Skin of body (tissue), 2 donors: Measurements from ENCODE around the gene CD40. TPM values are rescaled to one million over a fixed set of nuclear protein-coding genes. Genes with fewer than 3 reads are reported as not detected.

Experiments
- DNase-seq: peaks from one replicate; lab custom pipeline; 2025; lab: John Stamatoyannopoulos, UW
- total RNA-seq: library from RNA; depleted of rRNA; stranded (reverse); fragments of >200 nt; gene quantifications from one replicate; pipeline ENCODE4 v1.2.3, GENCODE V29; 2014

The CD40 gene
- total RNA-seq, 1 donor from 2014 or later, result 4.1 TPM

DNA sequence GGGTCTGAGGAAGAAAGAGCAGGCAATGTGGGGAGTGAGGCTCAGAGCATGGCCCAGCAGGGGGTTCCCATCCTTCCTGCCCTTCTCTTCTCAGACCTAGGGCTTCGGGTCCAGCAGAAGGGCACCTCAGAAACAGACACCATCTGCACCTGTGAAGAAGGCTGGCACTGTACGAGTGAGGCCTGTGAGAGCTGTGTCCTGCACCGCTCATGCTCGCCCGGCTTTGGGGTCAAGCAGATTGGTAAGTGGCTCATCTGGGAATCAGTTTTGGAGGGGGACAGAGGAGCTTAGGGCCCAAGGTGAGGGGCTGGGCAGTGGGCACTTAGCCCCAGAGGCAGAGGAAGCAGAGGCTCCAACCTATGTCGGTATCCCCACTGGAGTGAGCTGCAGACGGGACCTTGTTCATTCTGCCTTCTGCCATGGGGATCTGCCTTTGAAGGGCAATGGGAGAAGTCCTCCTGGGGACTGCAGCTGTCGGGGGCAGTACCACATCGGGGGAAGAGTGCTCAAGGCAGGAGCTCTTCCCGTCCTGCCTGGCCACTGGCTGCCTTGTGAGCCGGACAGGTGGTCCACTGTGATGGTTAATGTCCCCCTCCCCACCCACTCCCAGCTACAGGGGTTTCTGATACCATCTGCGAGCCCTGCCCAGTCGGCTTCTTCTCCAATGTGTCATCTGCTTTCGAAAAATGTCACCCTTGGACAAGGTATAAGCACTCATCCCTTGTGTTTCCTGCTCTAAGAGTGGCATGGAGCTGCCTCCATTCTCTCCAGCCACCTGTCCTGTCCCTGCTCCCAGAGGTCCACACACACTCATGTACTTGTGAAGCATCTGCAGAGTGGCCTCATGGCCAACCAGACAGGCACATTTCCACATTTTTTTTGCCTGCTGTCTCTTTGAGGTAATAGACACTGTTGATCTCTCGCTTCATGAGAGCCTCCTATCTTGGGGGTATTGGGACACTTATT, 4.7 kb downstream of the CD40 start:
- no peak for DNase-seq

DNA sequence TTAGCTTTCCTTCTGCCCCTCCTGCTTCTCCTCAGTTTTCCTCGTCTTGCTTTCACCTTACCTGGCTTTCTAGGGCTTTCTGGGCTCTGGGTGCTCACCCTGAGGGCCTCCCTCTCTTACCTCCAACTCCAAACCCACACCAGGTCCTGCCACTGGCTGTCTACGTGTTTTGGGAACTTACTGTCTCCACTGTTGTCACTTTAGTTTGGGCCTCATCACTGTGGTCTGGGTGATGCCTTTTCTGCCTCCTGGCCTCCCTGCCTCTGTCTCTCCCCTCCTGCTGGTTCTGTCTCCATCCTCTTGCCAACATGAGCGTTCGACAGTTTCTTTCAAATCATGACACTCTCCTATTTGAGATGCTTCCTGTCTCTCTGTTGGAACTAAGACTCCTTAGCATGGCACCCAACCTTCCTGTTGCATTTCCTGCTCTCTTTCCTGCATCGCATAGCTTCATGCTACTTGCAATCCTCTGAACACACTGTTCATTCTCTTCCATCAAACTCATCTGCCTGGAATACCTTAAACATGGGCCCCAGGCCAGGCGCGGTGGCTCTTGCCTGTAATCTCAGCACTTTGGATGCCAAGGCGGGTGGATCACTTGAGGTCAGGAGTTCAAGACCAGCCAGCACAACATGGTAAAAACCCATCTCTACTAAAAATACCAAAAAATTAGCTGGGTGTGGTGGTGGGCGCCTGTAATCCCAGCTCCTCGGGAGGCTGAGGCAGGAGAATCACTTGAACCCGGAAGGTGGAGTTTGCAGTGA, 5.5 kb downstream of the CD40 start:
- no peak for DNase-seq

DNA sequence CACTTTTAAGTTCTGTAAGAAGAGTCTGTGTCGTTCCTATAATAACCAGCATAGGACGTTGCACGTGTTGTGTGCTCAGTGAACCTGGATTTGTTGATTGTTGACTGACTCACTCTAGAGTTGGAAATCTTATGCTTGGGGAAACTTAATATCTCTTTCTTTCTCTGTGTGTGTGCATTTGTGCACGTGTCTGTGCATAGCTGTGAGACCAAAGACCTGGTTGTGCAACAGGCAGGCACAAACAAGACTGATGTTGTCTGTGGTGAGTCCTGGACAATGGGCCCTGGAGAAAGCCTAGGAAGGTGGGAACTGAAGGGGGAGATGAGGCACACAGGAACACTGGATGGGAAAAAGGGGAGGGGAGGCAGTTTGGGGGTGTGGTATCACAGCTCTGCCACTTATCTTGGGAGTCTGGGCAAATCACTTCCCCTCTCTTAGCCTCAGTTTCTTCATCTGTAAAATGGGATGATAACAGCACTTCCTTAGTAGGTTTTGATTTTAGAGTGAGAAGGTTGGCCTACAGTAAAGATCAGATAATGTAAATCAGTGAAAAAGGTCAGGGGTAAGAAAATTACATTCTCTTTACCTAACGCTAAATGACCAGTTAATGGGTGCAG, 8.4 kb downstream of the CD40 start:
- DNase-seq, result no peak

DNA sequence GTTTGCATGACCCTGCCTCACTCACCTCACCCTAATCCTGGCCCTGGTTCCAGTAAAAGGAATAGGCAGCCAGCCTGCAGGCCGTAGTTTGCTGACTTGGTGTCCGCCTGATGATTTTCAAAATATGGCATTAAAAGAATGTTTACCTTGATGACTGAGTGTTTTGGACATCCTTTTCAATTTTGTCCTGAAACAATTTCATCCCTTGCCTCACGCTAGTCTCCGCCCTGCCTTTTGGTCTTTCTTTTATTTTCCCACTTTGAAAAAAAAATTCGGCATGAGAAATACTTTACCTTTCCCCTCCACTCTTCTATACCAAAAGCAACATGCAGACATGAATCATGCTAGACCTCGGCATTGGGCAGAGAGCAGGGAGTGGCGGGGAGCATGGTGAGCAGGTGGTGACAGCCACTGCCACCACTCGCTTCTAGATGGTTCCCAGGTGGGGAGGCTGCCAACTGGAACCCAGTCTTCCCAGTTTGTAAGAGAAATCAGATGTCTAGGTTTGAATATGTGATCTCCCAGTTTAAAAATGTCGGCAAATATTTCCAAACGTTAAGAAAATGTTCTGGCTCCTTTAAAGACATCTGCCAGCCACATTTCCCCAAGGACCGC, 9.4 kb downstream of the CD40 start:
- DNase-seq, result no peak

DNA sequence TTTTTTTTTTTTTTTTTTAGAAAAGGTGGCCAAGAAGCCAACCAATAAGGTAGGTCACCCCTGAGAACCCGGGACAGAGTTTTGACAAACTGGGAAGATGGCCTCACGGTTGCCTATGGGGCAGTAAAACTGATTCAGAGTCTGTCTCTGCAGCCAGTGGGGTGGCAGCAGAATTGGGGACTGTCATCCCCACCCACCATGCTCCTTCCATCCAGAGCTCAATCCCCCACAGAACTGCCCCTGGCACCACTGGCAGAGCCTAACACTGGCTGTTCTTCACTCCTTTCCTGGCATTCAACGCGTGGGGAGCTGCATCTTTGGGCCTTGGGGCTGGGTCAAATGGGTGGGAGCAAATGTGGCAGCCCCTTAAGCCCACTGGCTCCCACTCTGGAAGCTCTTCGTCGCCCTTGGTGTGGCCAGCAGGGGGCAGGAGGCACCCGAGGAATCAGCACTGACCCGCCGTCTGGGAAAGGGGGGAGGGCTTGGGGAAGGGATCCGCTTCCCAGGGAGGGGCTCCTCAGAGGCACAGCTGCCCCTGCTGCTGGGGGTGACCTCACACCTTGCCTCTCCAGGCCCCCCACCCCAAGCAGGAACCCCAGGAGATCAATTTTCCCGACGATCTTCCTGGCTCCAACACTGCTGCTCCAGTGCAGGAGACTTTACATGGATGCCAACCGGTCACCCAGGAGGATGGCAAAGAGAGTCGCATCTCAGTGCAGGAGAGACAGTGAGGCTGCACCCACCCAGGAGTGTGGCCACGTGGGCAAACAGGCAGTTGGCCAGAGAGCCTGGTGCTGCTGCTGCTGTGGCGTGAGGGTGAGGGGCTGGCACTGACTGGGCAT, 10.4 kb downstream of the CD40 start:
- no peak for DNase-seq

DNA sequence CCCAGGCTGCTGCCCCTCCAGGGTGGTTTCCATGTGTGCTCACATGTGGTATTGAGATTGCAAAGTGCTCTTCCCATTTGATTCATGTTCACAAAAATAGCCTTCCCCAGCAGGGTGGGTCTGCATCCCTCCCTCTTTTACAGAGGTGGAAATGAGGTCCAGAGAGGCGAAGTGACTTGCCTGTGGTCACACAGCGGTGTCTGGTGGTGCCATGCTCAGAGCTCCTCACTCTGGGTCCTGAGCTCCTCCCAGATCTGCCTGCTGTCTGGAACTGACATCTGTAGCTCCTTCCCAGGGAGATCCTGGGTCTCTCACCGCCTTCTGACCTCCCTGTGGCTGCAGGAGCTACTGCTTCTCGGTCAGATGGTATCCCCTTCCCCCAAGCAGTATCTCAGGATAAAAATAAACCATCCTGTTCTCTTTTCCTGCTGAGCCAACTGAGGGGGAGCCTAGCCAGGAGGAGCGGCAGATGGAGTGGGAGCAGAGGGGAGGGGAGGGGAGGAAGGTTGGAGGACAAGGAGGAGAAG, 11.9 kb downstream of the CD40 start:
- DNase-seq, result no peak

DNA sequence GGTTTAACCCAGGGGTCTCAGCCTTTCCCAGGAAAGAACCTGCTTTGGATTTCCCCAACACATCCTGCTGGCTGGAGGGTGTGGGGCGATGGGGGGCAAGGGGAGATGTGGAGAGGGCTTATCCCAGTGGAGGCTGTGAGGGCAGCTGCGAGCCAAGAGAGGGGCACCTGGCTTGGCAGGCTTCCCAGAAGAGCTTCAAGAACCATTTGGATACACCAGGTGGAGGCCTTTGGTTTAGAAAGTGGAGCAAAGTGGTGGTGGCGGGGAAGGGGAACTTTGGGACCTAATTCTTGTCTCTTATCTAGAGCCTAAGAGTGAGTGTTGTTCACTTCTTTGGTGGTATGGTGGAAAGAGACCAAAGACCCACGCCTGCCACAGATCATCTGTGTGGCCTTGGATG, 12.4 kb downstream of the CD40 start:
- DNase-seq, result no peak

DNA sequence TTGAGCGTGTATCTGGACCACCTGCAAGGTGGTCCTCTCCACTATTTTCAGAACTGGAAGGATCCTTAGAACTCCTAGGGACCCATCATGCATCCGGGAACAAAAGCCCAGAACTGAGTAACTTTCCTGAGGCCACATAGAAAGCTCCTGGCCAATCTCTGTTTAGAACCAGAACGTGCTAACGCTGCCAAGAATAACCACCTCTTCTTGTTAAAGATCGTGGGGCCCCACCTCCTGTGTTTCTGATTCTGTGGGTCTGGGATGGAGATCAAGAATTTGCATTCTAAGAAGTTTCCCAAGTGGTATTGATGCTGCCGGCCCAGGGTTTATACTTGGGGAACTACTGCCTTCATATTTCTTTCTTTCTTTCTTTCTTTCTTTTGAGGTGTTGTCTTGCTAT, 13.3 kb downstream of the CD40 start:
- no peak for DNase-seq

DNA sequence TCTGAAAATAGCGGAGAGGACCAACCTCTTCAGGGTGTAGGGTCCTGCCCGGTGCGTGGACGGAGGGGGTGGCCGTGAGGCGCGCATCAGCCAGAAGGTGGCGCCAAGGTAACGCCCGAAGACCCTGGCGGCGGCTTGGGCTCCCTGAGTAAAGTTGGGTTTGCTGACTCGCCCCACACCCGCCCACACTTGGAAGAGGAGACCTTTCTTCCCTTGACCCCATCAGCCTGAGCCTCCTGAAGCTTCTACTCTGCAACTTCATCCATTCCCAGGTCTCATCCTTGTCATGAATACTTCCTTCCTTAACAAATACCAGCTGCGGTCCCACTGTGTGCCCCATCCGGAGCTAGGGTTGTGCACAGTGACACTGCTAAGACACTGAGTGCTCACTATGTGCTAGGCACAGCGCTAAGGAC, 14.6 kb downstream of the CD40 start:
- peak; percentile 31 for DNase-seq

DNA sequence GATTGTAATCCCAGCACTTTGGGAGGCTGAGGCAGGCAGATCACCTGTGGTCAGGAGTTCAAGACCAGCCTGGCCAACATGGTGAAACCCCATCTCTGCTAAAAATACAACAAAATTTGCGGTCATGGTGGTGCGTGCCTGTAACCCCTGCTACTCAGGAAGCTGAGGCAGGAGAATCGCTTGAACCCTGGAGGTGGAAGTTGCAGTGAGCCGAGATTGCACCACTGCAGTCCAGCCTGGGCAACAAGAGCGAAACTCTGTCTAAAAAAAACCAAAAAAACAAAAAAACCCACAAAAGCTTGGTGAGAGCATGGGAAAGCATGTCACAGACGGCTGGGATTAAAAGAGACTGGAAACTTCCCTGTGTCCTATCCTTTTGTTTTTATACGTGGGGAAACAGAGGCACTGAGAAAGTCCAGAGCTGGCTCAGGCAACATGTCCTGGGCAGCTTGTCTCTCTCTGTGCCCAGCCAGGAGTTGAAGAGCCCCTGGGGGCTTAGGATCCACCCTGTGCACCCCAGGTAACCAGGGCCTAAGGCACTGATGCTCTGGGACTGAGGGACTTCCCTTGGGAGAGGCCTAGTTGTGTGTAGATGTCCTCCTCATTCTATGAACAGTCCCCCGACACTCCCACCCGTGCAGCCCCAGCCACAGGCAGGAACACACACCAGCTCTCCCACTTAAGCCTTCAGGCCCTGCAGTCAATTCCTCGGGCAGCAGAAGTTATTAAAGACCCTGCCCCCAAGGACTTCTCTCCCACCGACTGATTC, 16.0 kb downstream of the CD40 start:
- no peak for DNase-seq

DNA sequence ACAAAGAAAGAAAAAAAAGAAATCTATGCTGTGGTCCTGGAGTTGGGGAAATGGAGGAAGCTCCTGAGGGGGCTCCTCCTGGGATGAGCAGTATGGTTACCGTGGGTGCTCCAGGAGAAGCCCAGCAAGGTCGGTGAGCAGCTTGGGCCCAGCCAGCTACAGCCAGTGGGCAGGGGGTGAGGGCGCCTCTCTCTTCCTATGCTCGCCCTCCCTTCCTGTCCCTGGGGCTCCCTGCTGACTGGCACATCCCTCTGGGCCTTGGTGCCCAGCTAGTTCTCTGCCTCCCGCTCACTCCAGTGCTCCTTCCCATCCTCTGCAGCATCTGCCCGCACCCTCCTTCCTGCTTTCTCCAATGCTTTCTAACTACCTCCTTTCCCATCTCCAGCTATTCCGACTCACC, 16.6 kb downstream of the CD40 start:
- no peak for DNase-seq

DNA sequence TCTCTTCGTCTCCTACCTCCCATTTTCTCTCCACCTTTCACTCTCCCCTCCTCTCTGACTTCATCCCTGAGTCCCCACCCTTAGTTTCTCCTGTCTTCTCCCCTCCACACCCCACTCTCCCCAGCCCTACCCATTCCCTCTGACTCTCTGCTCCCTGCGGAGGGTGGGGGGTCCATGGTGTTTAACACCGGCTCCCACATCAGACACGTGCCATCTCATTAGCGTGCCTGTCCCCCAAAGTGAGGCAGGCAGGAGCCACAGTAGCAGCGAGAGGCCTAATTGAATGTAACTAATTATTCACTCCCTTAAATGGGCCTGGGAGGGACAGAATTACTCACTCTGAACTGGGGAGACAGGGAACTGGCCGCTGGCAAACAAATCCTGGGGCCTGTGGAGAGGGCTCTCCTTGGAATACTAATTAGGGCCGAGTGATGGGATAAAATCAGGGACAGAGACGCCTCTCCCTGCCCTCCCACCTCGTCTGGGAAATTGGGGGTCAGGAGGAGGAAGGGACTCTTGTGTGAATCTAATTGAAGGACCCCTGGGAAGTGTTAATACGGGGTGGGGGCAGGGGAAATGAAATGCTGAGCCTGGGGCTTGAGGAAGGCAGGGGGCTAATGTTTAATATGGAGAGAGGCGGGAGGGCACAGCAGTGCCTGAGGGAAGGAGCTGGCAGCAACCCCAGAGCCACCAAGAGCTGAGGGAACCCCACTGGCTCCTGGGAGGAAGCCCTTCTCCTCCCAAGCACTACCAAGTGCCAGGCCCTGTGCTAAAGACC, 17.9 kb downstream of the CD40 start:
- no peak for DNase-seq

DNA sequence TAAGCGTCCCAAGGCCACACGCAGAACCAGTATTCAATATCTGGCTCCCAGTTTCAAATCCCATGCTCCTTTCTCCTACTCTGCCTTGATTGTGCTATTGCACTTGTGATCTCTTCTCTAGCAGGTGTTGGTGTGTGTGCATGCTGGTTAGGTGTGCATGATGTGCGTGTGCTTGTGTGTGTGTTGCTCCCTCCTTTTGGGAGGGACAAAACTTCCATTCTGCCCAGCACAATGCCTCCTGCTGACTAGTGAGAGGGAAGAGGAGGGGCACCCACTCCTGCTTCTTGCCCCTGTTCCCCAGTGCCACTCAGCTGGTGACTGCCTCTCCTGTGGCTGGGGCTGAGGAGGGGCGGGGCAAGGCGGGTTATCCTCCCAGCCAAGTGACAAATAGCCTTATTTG, 19.7 kb downstream of the CD40 start:
- DNase-seq, result no peak

DNA sequence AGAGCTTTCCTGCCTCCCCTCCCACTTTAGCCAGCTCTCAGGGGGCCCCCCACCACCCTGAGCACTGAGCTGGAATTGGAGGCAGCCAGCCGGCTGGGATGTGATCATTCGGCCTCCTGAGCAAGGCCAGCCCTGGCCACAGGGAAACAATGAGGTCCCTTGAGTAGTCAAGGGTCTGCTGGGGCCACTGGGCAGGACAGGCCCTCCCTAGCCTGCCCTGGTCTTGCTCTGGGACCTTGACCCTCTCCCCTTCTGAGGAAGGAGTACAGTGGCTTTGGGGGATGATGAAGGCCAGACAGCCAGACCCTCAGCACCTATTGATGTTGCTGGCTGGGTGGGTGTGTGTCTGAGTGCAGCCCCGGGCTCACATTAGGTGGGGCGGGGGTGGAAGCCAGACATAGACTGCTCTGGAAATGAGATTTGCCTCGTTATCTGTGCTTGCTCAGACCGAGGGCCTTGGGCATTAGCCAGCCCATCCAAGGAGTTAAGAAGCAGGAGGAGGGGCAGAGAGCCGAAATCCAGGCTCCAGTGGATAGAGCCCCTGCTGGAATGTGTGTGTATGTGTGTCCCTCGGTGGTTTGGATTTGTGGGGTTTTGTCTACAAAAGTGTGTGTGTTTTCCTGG, 21.3 kb downstream of the CD40 start:
- no peak for DNase-seq

DNA sequence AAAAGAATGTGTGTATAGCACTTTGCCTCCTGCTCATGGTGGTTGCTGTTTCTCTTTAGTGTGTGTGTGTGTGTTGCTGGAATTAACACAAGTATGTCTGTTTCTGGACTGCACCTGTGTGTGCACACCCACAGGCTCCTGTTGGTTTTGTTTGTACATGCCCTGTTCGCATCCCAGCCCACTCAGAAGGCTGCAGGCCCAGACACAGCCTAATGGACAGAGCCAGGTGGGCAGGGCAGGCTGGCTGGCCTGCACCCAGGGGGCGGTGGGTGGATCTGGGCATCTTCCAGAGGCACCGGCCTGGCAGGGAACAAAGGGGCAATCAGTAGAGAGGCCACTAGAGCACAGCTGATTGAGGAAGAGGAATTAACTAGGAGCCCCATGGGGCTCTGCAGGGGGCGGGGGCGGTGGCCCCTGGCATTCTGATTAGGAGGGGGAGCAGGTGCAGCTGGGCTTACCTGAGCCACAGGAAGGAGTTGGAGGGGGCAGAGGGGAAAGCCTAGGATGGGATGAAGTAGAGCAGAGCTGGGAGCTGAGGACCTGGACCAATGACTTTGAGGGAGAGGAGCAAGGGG, 21.9 kb downstream of the CD40 start:
- DNase-seq, result no peak

DNA sequence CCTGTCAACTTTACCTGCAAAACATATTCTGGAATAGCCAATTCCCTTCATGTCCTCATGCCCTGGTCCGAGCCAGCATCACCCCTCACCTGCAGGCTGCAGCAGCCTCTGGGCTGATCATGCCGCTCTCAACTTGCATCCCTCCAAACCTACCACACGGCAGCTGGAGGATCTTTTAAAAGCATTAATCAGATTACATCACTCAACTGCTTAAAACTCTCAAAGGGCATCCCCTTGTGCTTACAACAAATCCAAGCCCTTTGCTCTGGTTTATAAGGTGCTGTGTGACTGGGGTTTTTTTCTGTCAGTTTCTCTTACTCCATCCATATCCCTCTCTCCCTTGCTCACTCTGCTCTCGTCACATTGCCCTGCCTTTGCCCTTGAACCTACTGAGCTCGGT, 24.0 kb downstream of the CD40 start:
- no peak for DNase-seq

DNA sequence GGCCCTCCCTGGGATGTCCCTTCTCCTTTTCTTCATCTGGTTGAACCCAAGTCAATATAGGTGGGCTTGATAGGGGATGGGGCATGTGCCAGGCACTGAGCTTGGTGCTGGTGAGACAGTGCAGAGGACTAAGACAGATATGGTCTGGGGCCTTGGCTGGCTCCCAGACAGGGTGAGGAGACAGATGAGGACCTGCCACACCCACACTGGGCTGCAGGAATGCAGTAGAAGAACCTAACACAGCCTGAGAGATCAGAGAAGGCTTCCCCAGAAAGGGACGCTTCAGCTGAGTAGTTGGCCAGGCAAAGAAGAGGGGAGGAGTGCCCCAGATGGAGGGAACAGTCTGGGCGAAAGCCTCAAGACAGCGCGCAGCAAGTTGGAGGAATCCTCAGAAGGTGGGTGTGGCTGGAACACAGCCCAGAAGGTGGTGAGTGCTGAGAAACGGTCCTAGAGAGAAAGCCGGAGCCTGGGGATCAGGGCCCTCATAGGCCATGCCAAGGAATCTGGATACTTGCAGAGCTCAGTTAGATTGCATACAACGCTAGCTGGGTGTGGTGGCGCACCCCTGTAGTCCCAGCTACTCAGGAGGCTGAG, 26.4 kb downstream of the CD40 start:
- DNase-seq, result no peak

DNA sequence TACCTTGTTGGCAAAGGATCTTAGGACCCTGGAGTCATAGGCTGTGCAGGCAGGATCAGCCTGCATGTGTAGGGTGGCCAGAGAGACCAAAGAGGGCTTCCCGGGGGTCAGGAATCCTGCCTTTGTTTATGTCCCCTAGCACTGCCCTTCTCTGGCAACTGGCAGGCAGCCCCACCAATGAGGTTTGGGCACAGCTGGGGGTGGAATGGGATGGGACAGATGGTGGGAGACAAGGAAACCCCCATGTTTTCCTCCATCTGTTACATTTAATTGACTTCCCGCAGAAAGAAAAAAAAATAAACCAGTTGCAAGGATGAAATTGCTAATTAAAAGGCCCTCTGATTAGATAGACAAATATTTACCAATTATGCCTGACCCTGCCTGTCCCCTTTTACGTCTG, 27.6 kb downstream of the CD40 start:
- DNase-seq, result no peak
